HepG2 (cell line): ENCODE results near the gene TUBB4B. TPM values are rescaled to one million over a fixed set of nuclear protein-coding genes. Genes with fewer than 3 reads are reported as not detected.

ENCODE experiments used
- CREM ChIP-seq, 2 experiments: sonication (generic) in 1 of 2; formaldehyde crosslinking in 1 of 2; IDR thresholded peaks; 2 replicates each; pipeline versions ENCODE4 v1.4.0 to v1.6.1; 2016 to 2020; ENCODE audit warnings: antibody characterized with exemption in 1 of 2, mild to moderate bottlenecking in 1 of 2, missing genetic modification reagents in 1 of 2
- FOXO1 ChIP-seq: sonication (generic); formaldehyde crosslinking; IDR thresholded peaks from 2 replicates; pipeline ENCODE4 v1.4.0; 2020; ENCODE audit warnings: missing genetic modification reagents
- HMG20A ChIP-seq: IDR thresholded peaks from 2 replicates; pipeline ENCODE4 v1.6.1; 2016; ENCODE audit warnings: borderline replicate concordance
- IKZF4 ChIP-seq: sonication (generic); formaldehyde crosslinking; IDR thresholded peaks from 2 replicates; pipeline ENCODE4 v1.5.1; 2020; ENCODE audit warnings: borderline replicate concordance, mild to moderate bottlenecking, low read depth, missing genetic modification reagents; ENCODE audit errors: not compliant biosample characterization
- MTERF4 ChIP-seq: sonication (generic); formaldehyde crosslinking; IDR thresholded peaks from 2 replicates; pipeline ENCODE4 v1.8.0; 2023; ENCODE audit warnings: mild to moderate bottlenecking, missing genetic modification reagents
- ZNF142 ChIP-seq: sonication (generic); formaldehyde crosslinking; IDR thresholded peaks from 2 replicates; pipeline ENCODE4 v1.4.0; 2020; ENCODE audit warnings: missing genetic modification reagents
- ZNF446 ChIP-seq: sonication (generic); formaldehyde crosslinking; IDR thresholded peaks from 2 replicates; pipeline ENCODE4 v1.5.0; 2020; ENCODE audit warnings: mild to moderate bottlenecking, missing genetic modification reagents
- ZNF672 ChIP-seq: sonication (generic); formaldehyde crosslinking; IDR thresholded peaks from 2 replicates; pipeline ENCODE4 v1.8.1; 2022; ENCODE audit warnings: missing genetic modification reagents
- ZNF781 ChIP-seq: sonication (generic); formaldehyde crosslinking; IDR thresholded peaks from 2 replicates; pipeline ENCODE4 v1.5.1; 2020; ENCODE audit warnings: borderline replicate concordance, mild to moderate bottlenecking, missing genetic modification reagents; ENCODE audit errors: not compliant biosample characterization
- ZNF841 ChIP-seq: sonication (generic); formaldehyde crosslinking; IDR thresholded peaks from 2 replicates; pipeline ENCODE4 v1.8.1; 2023; ENCODE audit warnings: missing genetic modification reagents, borderline replicate concordance
- polyA plus RNA-seq, 8 experiments: library from polyadenylated mRNA; depleted of rRNA in 3 of 8; stranded (reverse) in 7 of 8; unstranded in 1 of 8; fragments of >200 nt; fragmentation: Illumina TruSeq in 4 of 8; extraction: Trizol in 4 of 8; gene quantifications; 2 replicates each; pipeline versions ENCODE4 v1.2.1 to v1.2.3, GENCODE V29; 2011 to 2016; ENCODE audit warnings: low read depth in 4 of 8, missing spikeins in 1 of 8, mixed read lengths in 1 of 8; ENCODE audit not compliant: insufficient read depth in 1 of 8
- total RNA-seq, 5 experiments: library from RNA; depleted of rRNA; stranded (reverse); fragments of >200 nt; fragmentation: Illumina TruSeq; extraction: Trizol; gene quantifications; 2 replicates each; pipeline ENCODE4 v1.2.3, GENCODE V29; 2016; ENCODE audit warnings: low read depth in 1 of 5
- TF ChIP-seq, protein P1 (sequence below): sonication (generic); formaldehyde crosslinking; IDR thresholded peaks from 2 replicates; pipeline ENCODE4 v1.5.1; 2020; ENCODE audit warnings: mild to moderate bottlenecking, missing genetic modification reagents
- TF ChIP-seq, protein P2 (sequence below): sonication (generic); formaldehyde crosslinking; IDR thresholded peaks from 2 replicates; pipeline ENCODE4 v1.4.0; 2020; ENCODE audit warnings: missing genetic modification reagents, borderline replicate concordance

Gene TUBB4B
- total and polyA plus RNA-seq, 2 of the 13 experiments (the other 11 are each of a cell fraction or from before 2014, with no cell fraction given) = 182 to 412 TPM

- TF ChIP-seq, protein P1, sequence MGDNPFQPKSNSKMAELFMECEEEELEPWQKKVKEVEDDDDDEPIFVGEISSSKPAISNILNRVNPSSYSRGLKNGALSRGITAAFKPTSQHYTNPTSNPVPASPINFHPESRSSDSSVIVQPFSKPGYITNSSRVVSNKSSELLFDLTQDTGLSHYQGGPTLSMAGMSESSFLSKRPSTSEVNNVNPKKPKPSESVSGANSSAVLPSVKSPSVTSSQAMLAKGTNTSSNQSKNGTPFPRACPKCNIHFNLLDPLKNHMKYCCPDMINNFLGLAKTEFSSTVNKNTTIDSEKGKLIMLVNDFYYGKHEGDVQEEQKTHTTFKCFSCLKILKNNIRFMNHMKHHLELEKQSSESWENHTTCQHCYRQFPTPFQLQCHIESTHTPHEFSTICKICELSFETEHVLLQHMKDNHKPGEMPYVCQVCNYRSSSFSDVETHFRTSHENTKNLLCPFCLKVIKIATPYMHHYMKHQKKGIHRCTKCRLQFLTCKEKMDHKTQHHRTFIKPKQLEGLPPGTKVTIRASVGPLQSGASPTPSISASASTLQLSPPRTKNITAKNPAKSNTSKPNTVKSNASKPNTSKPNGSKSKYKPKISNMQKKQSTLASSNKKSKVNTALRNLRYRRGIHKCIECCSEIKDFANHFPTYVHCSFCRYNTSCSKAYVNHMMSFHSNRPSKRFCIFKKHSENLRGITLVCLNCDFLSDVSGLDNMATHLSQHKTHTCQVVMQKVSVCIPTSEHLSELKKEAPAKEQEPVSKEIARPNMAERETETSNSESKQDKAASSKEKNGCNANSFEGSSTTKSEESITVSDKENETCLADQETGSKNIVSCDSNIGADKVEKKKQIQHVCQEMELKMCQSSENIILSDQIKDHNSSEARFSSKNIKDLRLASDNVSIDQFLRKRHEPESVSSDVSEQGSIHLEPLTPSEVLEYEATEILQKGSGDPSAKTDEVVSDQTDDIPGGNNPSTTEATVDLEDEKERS (CRISPR knock-in tag) = 0 out of 2 replicates have a peak, but pooled peaks have one; percentile 4
- TF ChIP-seq, protein P2, sequence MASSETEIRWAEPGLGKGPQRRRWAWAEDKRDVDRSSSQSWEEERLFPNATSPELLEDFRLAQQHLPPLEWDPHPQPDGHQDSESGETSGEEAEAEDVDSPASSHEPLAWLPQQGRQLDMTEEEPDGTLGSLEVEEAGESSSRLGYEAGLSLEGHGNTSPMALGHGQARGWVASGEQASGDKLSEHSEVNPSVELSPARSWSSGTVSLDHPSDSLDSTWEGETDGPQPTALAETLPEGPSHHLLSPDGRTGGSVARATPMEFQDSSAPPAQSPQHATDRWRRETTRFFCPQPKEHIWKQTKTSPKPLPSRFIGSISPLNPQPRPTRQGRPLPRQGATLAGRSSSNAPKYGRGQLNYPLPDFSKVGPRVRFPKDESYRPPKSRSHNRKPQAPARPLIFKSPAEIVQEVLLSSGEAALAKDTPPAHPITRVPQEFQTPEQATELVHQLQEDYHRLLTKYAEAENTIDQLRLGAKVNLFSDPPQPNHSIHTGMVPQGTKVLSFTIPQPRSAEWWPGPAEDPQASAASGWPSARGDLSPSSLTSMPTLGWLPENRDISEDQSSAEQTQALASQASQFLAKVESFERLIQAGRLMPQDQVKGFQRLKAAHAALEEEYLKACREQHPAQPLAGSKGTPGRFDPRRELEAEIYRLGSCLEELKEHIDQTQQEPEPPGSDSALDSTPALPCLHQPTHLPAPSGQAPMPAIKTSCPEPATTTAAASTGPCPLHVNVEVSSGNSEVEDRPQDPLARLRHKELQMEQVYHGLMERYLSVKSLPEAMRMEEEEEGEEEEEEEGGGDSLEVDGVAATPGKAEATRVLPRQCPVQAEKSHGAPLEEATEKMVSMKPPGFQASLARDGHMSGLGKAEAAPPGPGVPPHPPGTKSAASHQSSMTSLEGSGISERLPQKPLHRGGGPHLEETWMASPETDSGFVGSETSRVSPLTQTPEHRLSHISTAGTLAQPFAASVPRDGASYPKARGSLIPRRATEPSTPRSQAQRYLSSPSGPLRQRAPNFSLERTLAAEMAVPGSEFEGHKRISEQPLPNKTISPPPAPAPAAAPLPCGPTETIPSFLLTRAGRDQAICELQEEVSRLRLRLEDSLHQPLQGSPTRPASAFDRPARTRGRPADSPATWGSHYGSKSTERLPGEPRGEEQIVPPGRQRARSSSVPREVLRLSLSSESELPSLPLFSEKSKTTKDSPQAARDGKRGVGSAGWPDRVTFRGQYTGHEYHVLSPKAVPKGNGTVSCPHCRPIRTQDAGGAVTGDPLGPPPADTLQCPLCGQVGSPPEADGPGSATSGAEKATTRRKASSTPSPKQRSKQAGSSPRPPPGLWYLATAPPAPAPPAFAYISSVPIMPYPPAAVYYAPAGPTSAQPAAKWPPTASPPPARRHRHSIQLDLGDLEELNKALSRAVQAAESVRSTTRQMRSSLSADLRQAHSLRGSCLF = 0 out of 2 replicates have a peak, but pooled peaks have one; percentile 66
- TF ChIP-seq ZNF841 (CRISPR knock-in tag) (peak; percentile 22; the same call in 1 of the 2 replicates), ZNF672 (peak; percentile 67; the same call in 1 of the 2 replicates), HMG20A (CRISPR knock-in tag) (no peak), MTERF4 (no peak), IKZF4 (CRISPR knock-in tag) (no peak), ZNF446 (CRISPR knock-in tag) (no peak), ZNF781 (CRISPR knock-in tag) (peak; percentile 60), FOXO1 (peak; percentile 78), CREM (IDR thresholded peaks at IDR 0.05) (peak; percentile 63), CREM (CRISPR knock-in tag; IDR thresholded peaks at IDR 0.05) (no peak), ZNF142 (CRISPR knock-in tag) (peak; percentile 73)
These were observed at the start of gene TUBB4B (continued) for GRCh38 chr9:137240841-137241489.
